GM18873 (cell line): ENCODE results near the gene GAL3ST1.
"Not testable (repeated sequence)": the region's sequence is repeated elsewhere in the genome, so short reads cannot be mapped to it uniquely, and the experiment has no call there.

Experiments used
- ATAC-seq: cut with Tn5 transposase; IDR thresholded peaks from one replicate; pipeline ENCODE4 v1.9.1; 2021; ENCODE audit warnings: mild to moderate bottlenecking, moderate library complexity, moderate number of reproducible peaks; ENCODE audit not compliant: unreplicated experiment, low FRiP score

Gene GAL3ST1

GRCh38 chr22:30574095-30574981, at the start of gene GAL3ST1:
Gene GAL3ST1, minus strand, starts transcription at chr22:30574665. Its CDS starts 17,273 bp downstream, at chr22:30557392.
- no peak for ATAC-seq

GRCh38 chr22:30619909-30620308, 45.4 kb upstream of the GAL3ST1 start:
- not testable (repeated sequence) for ATAC-seq

- ATAC-seq, result no peak
These were observed 43.4 kb upstream of the GAL3ST1 start for GRCh38 chr22:30617819-30618218.

GRCh38 chr22:30615543-30615954, 41.1 kb upstream of the GAL3ST1 start:
- ATAC-seq, result no peak

- no peak for ATAC-seq
These were observed 40.4 kb upstream of the GAL3ST1 start for GRCh38 chr22:30614879-30615278.

- no peak for ATAC-seq
These were observed 39.8 kb upstream of the GAL3ST1 start for GRCh38 chr22:30614268-30614667.

GRCh38 chr22:30612789-30613188, 38.3 kb upstream of the GAL3ST1 start:
- no peak for ATAC-seq

GRCh38 chr22:30611197-30611596, 36.7 kb upstream of the GAL3ST1 start:
- no peak for ATAC-seq

GRCh38 chr22:30610299-30610698, 35.8 kb upstream of the GAL3ST1 start:
- no peak for ATAC-seq

- no peak for ATAC-seq
These were observed 35.1 kb upstream of the GAL3ST1 start for GRCh38 chr22:30609260-30610185.

GRCh38 chr22:30607939-30608338, 33.5 kb upstream of the GAL3ST1 start:
- ATAC-seq, result no peak

- no peak for ATAC-seq
These were observed 33.0 kb upstream of the GAL3ST1 start for GRCh38 chr22:30607300-30607930.

- no peak for ATAC-seq
These were observed 32.2 kb upstream of the GAL3ST1 start, which contains the start of gene TCN2 for GRCh38 chr22:30606455-30607299. Gene TCN2, plus strand, starts transcription at chr22:30607174. Its CDS starts 158 bp downstream, at chr22:30607332.

GRCh38 chr22:30605449-30606110, 31.1 kb upstream of the GAL3ST1 start:
- ATAC-seq, result no peak

GRCh38 chr22:30604723-30605122, 30.3 kb upstream of the GAL3ST1 start:
- no peak for ATAC-seq

- no peak for ATAC-seq
These were observed 29.3 kb upstream of the GAL3ST1 start for GRCh38 chr22:30603801-30604200.

GRCh38 chr22:30602049-30602448, 27.6 kb upstream of the GAL3ST1 start:
- ATAC-seq, result no peak

GRCh38 chr22:30601464-30601863, 27.0 kb upstream of the GAL3ST1 start:
- ATAC-seq, result no peak

- no peak for ATAC-seq
These were observed 26.5 kb upstream of the GAL3ST1 start for GRCh38 chr22:30600921-30601320.
